Measurements from ENCODE around the gene WWTR1.

The WWTR1 gene

GRCh38 chr3:149523512-149524299 lies 134.1 kb downstream of the WWTR1 start:
- no peak for DNase-seq

GRCh38 chr3:149519912-149520311 lies 137.9 kb downstream of the WWTR1 start:
- DNase-seq, result no peak

GRCh38 chr3:149516920-149517319 lies 140.9 kb downstream of the WWTR1 start:
- no peak for DNase-seq

- DNase-seq, result no peak
Observed at GRCh38 chr3:149515249-149515648, 142.6 kb downstream of the WWTR1 start.

- no peak for DNase-seq
Observed at GRCh38 chr3:149514471-149514870, 143.4 kb downstream of the WWTR1 start.

GRCh38 chr3:149512073-149512782 lies 145.6 kb downstream of the WWTR1 start:
- DNase-seq, result peak; percentile 66

- no peak for DNase-seq
Observed at GRCh38 chr3:149511040-149511626, 146.7 kb downstream of the WWTR1 start.

- DNase-seq, result no peak
Observed at GRCh38 chr3:149510480-149510879, 147.3 kb downstream of the WWTR1 start.

GRCh38 chr3:149509526-149509925 lies 148.3 kb downstream of the WWTR1 start:
- no peak for DNase-seq

- peak; percentile 28 for DNase-seq
Observed at GRCh38 chr3:149507491-149508324, 150.1 kb downstream of the WWTR1 start.

- no peak for DNase-seq
Observed at GRCh38 chr3:149506965-149507364, 150.9 kb downstream of the WWTR1 start.

GRCh38 chr3:149506540-149506939 lies 151.3 kb downstream of the WWTR1 start:
- DNase-seq, result peak; percentile 55

- DNase-seq, result no peak
Observed at GRCh38 chr3:149502438-149502837, 155.4 kb downstream of the WWTR1 start.

GRCh38 chr3:149501524-149501923 lies 156.3 kb downstream of the WWTR1 start:
- peak; percentile 61 for DNase-seq

GRCh38 chr3:149497966-149498670 lies 159.7 kb downstream of the WWTR1 start:
- no peak for DNase-seq

GRCh38 chr3:149496891-149497290 lies 160.9 kb downstream of the WWTR1 start:
- DNase-seq, result no peak

- no peak for DNase-seq
Observed at GRCh38 chr3:149495581-149496125, 162.2 kb downstream of the WWTR1 start.

- peak; percentile 64 for DNase-seq
Observed at GRCh38 chr3:149494759-149495580, 162.9 kb downstream of the WWTR1 start.

GRCh38 chr3:149494022-149494758 lies 163.6 kb downstream of the WWTR1 start:
- DNase-seq, result peak; percentile 70

GRCh38 chr3:149493315-149494021 lies 164.4 kb downstream of the WWTR1 start:
- no peak for DNase-seq
